CD4-positive, alpha-beta T cell (primary cell): Measurements from ENCODE around the gene SYT6. TPM values are rescaled to one million over a fixed set of nuclear protein-coding genes. Genes with fewer than 3 reads are reported as not detected.

ENCODE experiments used
- ATAC-seq: fragments of 200-7000 bp; cut with Tn5 transposase; one replicate; pipeline ENCODE4 v1.10.0; 2022; ENCODE audit warnings: mild to moderate bottlenecking; ENCODE audit not compliant: poor library complexity
- CTCF ChIA-PET: fragments of 350-600 bp; sonication (Branson Sonifier 250); formaldehyde crosslinking; loops from one replicate; lab custom pipeline; 2021; ENCODE audit warnings: antibody characterized with exemption, inconsistent platforms; lab: Charles Lee
- POLR2A ChIA-PET: fragments of 350-600 bp; sonication (Branson Sonifier 250); formaldehyde crosslinking; loops from one replicate; lab custom pipeline; 2021; ENCODE audit warnings: antibody characterized with exemption, inconsistent platforms; lab: Charles Lee
- DNase-seq, 14 experiments: peaks; one replicate each; pipeline ENCODE4 v3.0.0-alpha.2; 2013 to 2020; ENCODE audit warnings: mixed read lengths in 2 of 14
- H3K27ac ChIP-seq, 2 donors: one replicate each; pipeline versions ENCODE4 v1.5.1 to v1.7.0; 2013; ENCODE audit warnings: low read length in 2 of 2, low read depth in 1 of 2, mild to moderate bottlenecking in 1 of 2
- H3K27me3 ChIP-seq, 2 experiments: 1 replicate in 1 of 2; 2 replicates in 1 of 2; pipeline versions ENCODE4 v1.6.1 to v1.7.0; 2013; ENCODE audit warnings: low read length in 2 of 2, control low read depth in 1 of 2, mild to moderate bottlenecking in 1 of 2, moderate library complexity in 1 of 2; ENCODE audit not compliant: insufficient read depth in 2 of 2, control insufficient read depth in 1 of 2
- H3K36me3 ChIP-seq: one replicate; pipeline ENCODE4 v1.6.1; 2013; ENCODE audit warnings: low read length, control low read depth; ENCODE audit not compliant: insufficient read depth
- H3K4me1 ChIP-seq: one replicate; pipeline ENCODE4 v1.6.1; 2013; ENCODE audit warnings: low read length, control low read depth; ENCODE audit not compliant: insufficient read depth
- H3K4me3 ChIP-seq: one replicate; pipeline ENCODE4 v1.5.1; 2013; ENCODE audit warnings: mild to moderate bottlenecking, low read length, moderate library complexity
- H3K9me3 ChIP-seq, 2 experiments: 1 replicate in 1 of 2; 2 replicates in 1 of 2; pipeline versions ENCODE4 v1.6.1 to v1.7.0; 2013; ENCODE audit warnings: low read length in 2 of 2, mild to moderate bottlenecking in 2 of 2, control low read depth in 1 of 2, moderate library complexity in 1 of 2; ENCODE audit not compliant: control insufficient read depth in 1 of 2, insufficient read depth in 1 of 2
- H3K27ac Mint-ChIP-seq: one replicate; pipeline ENCODE4 v1.8.0; 2020; ENCODE audit warnings: mixed read lengths
- H3K27me3 Mint-ChIP-seq: one replicate; pipeline ENCODE4 v1.8.0; 2021; ENCODE audit warnings: mixed read lengths
- H3K36me3 Mint-ChIP-seq: one replicate; pipeline ENCODE4 v1.8.0; 2021; ENCODE audit warnings: low read depth, mixed read lengths
- H3K4me1 Mint-ChIP-seq: one replicate; pipeline ENCODE4 v1.8.0; 2021; ENCODE audit warnings: low read depth, mixed read lengths
- H3K4me3 Mint-ChIP-seq: one replicate; pipeline ENCODE4 v1.8.0; 2020; ENCODE audit warnings: mild to moderate bottlenecking, mixed read lengths
- H3K9me3 Mint-ChIP-seq: one replicate; pipeline ENCODE4 v1.8.0; 2020; ENCODE audit warnings: mixed read lengths
- intact Hi-C, 2 experiments: fragments of 100-400 bp; cut with DNase I in 1 of 2; cut with micrococcal nuclease in 1 of 2; formaldehyde crosslinking; loops; one replicate each; pipeline versions ENCODE4 v1.15.1 to v1.9.0; 2023 to 2025; cut with DNase I, micrococcal nuclease
- total RNA-seq, 174 experiments: library from RNA in 2 of 174; stranded (reverse) in 2 of 174; gene quantifications; one replicate each; pipeline ENCODE4 v1.2.3 and lab custom pipeline; 2021 to 2026
- TF ChIP-seq, protein P1 (sequence below): fragments of 200-600 bp; IDR thresholded peaks from one replicate; pipeline ENCODE4 v1.8.0; 2022; ENCODE audit warnings: antibody characterized with exemption, mild to moderate bottlenecking

The SYT6 gene
- total RNA-seq, 2 experiments from 2014 or later, result not detected

- Histone ChIP-seq H3K4me3 (no peak overlapping the region), H3K36me3 (no peaks in the 10 kb centered on the region), H3K9me3 (no peaks in the 10 kb centered on the region), H3K4me1 (no peaks in the 10 kb centered on the region), H3K27ac (no peak overlapping the region), H3K27me3 (no peaks in the 10 kb centered on the region)
- intact Hi-C loops, result no loop called here
- H3K4me3 Mint-ChIP-seq, result no peak overlapping the region
- H3K4me1 Mint-ChIP-seq, result no peaks in the 10 kb centered on the region
- DNase-seq (no peak), ATAC-seq (no peak)
- no peaks in the 10 kb centered on the region for H3K9me3 Mint-ChIP-seq
- POLR2A ChIA-PET, result no interaction called here
- CTCF ChIA-PET, result no interaction called here
- TF ChIP-seq, protein P1, sequence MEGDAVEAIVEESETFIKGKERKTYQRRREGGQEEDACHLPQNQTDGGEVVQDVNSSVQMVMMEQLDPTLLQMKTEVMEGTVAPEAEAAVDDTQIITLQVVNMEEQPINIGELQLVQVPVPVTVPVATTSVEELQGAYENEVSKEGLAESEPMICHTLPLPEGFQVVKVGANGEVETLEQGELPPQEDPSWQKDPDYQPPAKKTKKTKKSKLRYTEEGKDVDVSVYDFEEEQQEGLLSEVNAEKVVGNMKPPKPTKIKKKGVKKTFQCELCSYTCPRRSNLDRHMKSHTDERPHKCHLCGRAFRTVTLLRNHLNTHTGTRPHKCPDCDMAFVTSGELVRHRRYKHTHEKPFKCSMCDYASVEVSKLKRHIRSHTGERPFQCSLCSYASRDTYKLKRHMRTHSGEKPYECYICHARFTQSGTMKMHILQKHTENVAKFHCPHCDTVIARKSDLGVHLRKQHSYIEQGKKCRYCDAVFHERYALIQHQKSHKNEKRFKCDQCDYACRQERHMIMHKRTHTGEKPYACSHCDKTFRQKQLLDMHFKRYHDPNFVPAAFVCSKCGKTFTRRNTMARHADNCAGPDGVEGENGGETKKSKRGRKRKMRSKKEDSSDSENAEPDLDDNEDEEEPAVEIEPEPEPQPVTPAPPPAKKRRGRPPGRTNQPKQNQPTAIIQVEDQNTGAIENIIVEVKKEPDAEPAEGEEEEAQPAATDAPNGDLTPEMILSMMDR, result no peak
- peaks cover 8% of the 10 kb centered on the region for H3K27me3 Mint-ChIP-seq
- H3K27ac Mint-ChIP-seq, result no peak overlapping the region
- no peaks in the 10 kb centered on the region for H3K36me3 Mint-ChIP-seq
Observed at GRCh38 chr1:114100148-114100547, 53.5 kb downstream of the SYT6 start.

GRCh38 chr1:114099268-114099667 is 54.4 kb downstream of the SYT6 start:
- no peak overlapping the region for H3K27ac Mint-ChIP-seq
- H3K4me1 Mint-ChIP-seq, result no peaks in the 10 kb centered on the region
- Histone ChIP-seq H3K27ac (no peak overlapping the region), H3K9me3 (no peaks in the 10 kb centered on the region), H3K27me3 (no peaks in the 10 kb centered on the region), H3K4me3 (no peak overlapping the region), H3K4me1 (peaks cover under 1% of the 10 kb centered on the region), H3K36me3 (no peaks in the 10 kb centered on the region)
- no peak overlapping the region for H3K4me3 Mint-ChIP-seq
- TF ChIP-seq, protein P1, result no peak
- ATAC-seq (no peak), DNase-seq (no peak)
- peaks cover 8% of the 10 kb centered on the region for H3K27me3 Mint-ChIP-seq
- POLR2A ChIA-PET, result no interaction called here
- intact Hi-C loops, result no loop called here
- no peaks in the 10 kb centered on the region for H3K9me3 Mint-ChIP-seq
- CTCF ChIA-PET, result no interaction called here
- no peaks in the 10 kb centered on the region for H3K36me3 Mint-ChIP-seq

DNA sequence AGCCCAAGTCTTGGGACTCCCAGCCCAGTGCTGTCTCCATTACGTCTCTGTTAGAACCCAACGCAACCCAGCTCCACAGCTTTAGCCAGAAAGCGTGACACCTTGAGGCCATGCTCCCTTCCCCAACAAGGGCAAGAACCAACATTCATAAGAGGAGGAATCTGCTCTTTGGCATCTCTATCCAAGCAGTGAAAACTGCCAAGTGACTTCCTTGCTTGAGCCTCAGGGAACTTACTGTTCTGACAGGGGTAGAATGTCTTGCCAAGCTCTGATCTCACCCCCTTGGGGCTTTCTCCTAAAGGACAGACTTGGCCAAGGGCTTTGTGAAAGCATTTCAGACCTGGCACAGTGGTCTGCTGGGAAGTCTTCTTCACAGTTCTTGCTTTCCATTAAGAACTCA is 56.6 kb downstream of the SYT6 start:
- Histone ChIP-seq H3K27me3 (no peaks in the 10 kb centered on the region), H3K36me3 (no peaks in the 10 kb centered on the region), H3K4me3 (no peak overlapping the region), H3K9me3 (no peaks in the 10 kb centered on the region), H3K27ac (no peak overlapping the region), H3K4me1 (peaks cover 3% of the 10 kb centered on the region)
- H3K27ac Mint-ChIP-seq, result no peak overlapping the region
- ATAC-seq (no peak), DNase-seq (no peak)
- H3K4me1 Mint-ChIP-seq, result no peaks in the 10 kb centered on the region
- TF ChIP-seq, protein P1, result no peak
- CTCF ChIA-PET, result interaction anchor here (0.6 kb wide), 1 partner anchor 38 kb away, joined by 3 read pairs; no protein-coding TSS in a partner anchor
- no peak overlapping the region for H3K4me3 Mint-ChIP-seq
- intact Hi-C loops, result no loop called here
- peaks cover 8% of the 10 kb centered on the region for H3K27me3 Mint-ChIP-seq
- H3K36me3 Mint-ChIP-seq, result no peaks in the 10 kb centered on the region
- H3K9me3 Mint-ChIP-seq, result no peaks in the 10 kb centered on the region
- POLR2A ChIA-PET, result no interaction called here
